Parathyroid adenoma (tissue), 2 donors: Measurements from ENCODE around the gene RAB3C.

ENCODE experiments used
- H2AFZ ChIP-seq: fragments of 300-600 bp; sonication (generic); one replicate; pipeline ENCODE4 v1.7.0; 2017; ENCODE audit warnings: antibody characterized with exemption, mild to moderate bottlenecking
- H3K27ac ChIP-seq: fragments of 300-600 bp; sonication (generic); one replicate; pipeline ENCODE4 v1.7.0; 2017
- H3K27me3 ChIP-seq: fragments of 300-600 bp; sonication (generic); one replicate; pipeline ENCODE4 v1.7.0; 2017; ENCODE audit warnings: low read length; ENCODE audit not compliant: control insufficient read depth, insufficient read depth
- H3K36me3 ChIP-seq: fragments of 300-600 bp; sonication (generic); one replicate; pipeline ENCODE4 v1.7.0; 2017; ENCODE audit warnings: low read length; ENCODE audit not compliant: control insufficient read depth, insufficient read depth
- H3K4me1 ChIP-seq: fragments of 300-600 bp; sonication (generic); one replicate; pipeline ENCODE4 v1.7.0; 2017; ENCODE audit warnings: control low read depth
- H3K4me2 ChIP-seq: fragments of 300-600 bp; sonication (generic); one replicate; pipeline ENCODE4 v1.7.0; 2017; ENCODE audit warnings: low read length
- H3K4me3 ChIP-seq: fragments of 300-600 bp; sonication (generic); one replicate; pipeline ENCODE4 v1.7.0; 2017; ENCODE audit warnings: low read depth, low read length
- H3K79me2 ChIP-seq: fragments of 300-600 bp; sonication (generic); one replicate; pipeline ENCODE4 v1.7.0; 2017; ENCODE audit warnings: control low read depth
- H3K9ac ChIP-seq: fragments of 300-600 bp; sonication (generic); one replicate; pipeline ENCODE4 v1.7.0; 2017; ENCODE audit warnings: mild to moderate bottlenecking
- H3K9me3 ChIP-seq: fragments of 300-600 bp; sonication (generic); one replicate; pipeline ENCODE4 v1.7.0; 2017; ENCODE audit warnings: low read length; ENCODE audit not compliant: control insufficient read depth
- TF ChIP-seq, protein P1 (sequence below): fragments of 300-600 bp; sonication (generic); IDR thresholded peaks from one replicate; pipeline ENCODE4 v1.7.0; 2017; ENCODE audit warnings: antibody characterized with exemption, mild to moderate bottlenecking
- donor health status: primary hyperparathyroidism.

The RAB3C gene

GRCh38 chr5:58718269-58718978, 135.5 kb downstream of the RAB3C start:
- Histone ChIP-seq H3K36me3 (no peaks in the 10 kb centered on the region), H3K4me1 (no peaks in the 10 kb centered on the region), H3K4me3 (no peak overlapping the region), H2AFZ (no peak overlapping the region), H3K9me3 (no peaks in the 10 kb centered on the region), H3K4me2 (no peak overlapping the region), H3K27ac (no peak overlapping the region), H3K79me2 (no peaks in the 10 kb centered on the region), H3K9ac (no peak overlapping the region), H3K27me3 (no peaks in the 10 kb centered on the region)
- TF ChIP-seq, protein P1, sequence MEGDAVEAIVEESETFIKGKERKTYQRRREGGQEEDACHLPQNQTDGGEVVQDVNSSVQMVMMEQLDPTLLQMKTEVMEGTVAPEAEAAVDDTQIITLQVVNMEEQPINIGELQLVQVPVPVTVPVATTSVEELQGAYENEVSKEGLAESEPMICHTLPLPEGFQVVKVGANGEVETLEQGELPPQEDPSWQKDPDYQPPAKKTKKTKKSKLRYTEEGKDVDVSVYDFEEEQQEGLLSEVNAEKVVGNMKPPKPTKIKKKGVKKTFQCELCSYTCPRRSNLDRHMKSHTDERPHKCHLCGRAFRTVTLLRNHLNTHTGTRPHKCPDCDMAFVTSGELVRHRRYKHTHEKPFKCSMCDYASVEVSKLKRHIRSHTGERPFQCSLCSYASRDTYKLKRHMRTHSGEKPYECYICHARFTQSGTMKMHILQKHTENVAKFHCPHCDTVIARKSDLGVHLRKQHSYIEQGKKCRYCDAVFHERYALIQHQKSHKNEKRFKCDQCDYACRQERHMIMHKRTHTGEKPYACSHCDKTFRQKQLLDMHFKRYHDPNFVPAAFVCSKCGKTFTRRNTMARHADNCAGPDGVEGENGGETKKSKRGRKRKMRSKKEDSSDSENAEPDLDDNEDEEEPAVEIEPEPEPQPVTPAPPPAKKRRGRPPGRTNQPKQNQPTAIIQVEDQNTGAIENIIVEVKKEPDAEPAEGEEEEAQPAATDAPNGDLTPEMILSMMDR: no peak

GRCh38 chr5:58722160-58722559, 139.3 kb downstream of the RAB3C start:
- Histone ChIP-seq H3K4me2 (no peak overlapping the region), H3K9ac (no peak overlapping the region), H3K27ac (no peak overlapping the region), H3K79me2 (no peaks in the 10 kb centered on the region), H3K9me3 (no peaks in the 10 kb centered on the region), H3K4me3 (no peak overlapping the region), H3K36me3 (no peaks in the 10 kb centered on the region), H3K27me3 (no peaks in the 10 kb centered on the region), H3K4me1 (no peaks in the 10 kb centered on the region), H2AFZ (no peak overlapping the region)
- TF ChIP-seq, protein P1: no peak

- no peak overlapping the region for H2AFZ ChIP-seq
Observed at GRCh38 chr5:58724992-58725391, 142.1 kb downstream of the RAB3C start.

GRCh38 chr5:58731641-58732040, 148.8 kb downstream of the RAB3C start:
- no peaks in the 10 kb centered on the region for H3K79me2 ChIP-seq
- TF ChIP-seq, protein P1: no peak
- H3K4me2 ChIP-seq: no peak overlapping the region
- H3K9me3 ChIP-seq: no peaks in the 10 kb centered on the region
- no peak overlapping the region for H2AFZ ChIP-seq
- no peaks in the 10 kb centered on the region for H3K27me3 ChIP-seq
- no peak overlapping the region for H3K9ac ChIP-seq
- H3K36me3 ChIP-seq: no peaks in the 10 kb centered on the region
- no peak overlapping the region for H3K4me3 ChIP-seq
- no peaks in the 10 kb centered on the region for H3K4me1 ChIP-seq
- no peak overlapping the region for H3K27ac ChIP-seq

More at GRCh38 chr5:58724992-58725391, 142.1 kb downstream of the RAB3C start:
- no peaks in the 10 kb centered on the region for H3K4me1 ChIP-seq
- no peaks in the 10 kb centered on the region for H3K79me2 ChIP-seq
- H3K27ac ChIP-seq: no peak overlapping the region
- H3K27me3 ChIP-seq: no peaks in the 10 kb centered on the region
- H3K9ac ChIP-seq: no peak overlapping the region
- no peak overlapping the region for H3K4me3 ChIP-seq
- TF ChIP-seq, protein P1: no peak
- no peak overlapping the region for H3K4me2 ChIP-seq
- H3K36me3 ChIP-seq: no peaks in the 10 kb centered on the region
- H3K9me3 ChIP-seq: no peaks in the 10 kb centered on the region

- Histone ChIP-seq H3K27ac (no peak overlapping the region), H3K9ac (no peak overlapping the region), H3K4me2 (no peak overlapping the region), H2AFZ (no peak overlapping the region), H3K4me1 (no peaks in the 10 kb centered on the region), H3K9me3 (no peaks in the 10 kb centered on the region), H3K36me3 (no peaks in the 10 kb centered on the region), H3K27me3 (no peaks in the 10 kb centered on the region), H3K4me3 (no peak overlapping the region), H3K79me2 (no peaks in the 10 kb centered on the region)
- TF ChIP-seq, protein P1: no peak
Observed at GRCh38 chr5:58735637-58736036, 152.8 kb downstream of the RAB3C start.
